ENCODE results near the gene NOVA1.

DNA sequence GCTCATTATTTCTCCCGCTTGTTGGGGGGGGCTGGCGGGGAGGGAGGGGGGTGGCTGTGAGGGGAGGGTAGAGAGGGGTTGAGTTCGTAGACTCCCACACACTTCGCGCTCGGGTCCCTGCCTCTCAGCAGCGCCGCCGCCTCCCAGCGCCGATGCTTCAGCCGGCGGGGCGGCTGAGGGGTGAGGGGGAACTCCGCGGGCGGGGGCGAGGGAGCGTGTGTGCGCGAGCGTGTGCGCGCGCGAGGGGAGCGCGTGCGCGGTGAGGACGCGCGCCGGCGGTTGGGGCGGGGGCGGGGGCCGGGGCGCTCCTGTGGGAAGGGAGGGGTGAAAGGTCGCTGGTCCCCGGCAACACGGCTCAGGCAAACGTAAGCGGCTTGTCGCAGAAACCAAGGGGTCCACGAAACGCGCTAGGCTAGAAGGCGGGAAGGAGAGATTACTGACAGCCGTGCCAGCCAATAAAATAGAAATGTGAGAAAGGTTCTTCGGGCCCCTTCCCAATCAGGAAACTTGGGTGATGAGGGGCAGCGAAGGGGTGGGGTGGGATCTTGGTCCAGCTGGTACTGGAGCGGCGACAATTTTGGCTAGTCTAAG, 343 bp upstream of the NOVA1 start:
- TF ChIP-seq POLR2A (IDR thresholded peaks at IDR 0.05): no peak
- TF ChIP-seq CTCF (IDR thresholded peaks at IDR 0.05): no peak
